Activated CD4-positive, alpha-beta T cell treated with anti-CD3 and anti-CD28 coated beads, Interleukin-2, Interleukin-6, amounts not matched to agents 100 ng/mL and 50 ng/mL, durations not matched to agents 16 hours and 8 hours (primary cell): ENCODE measurements around the gene GAD2.

Experiments
- DNase-seq: peaks from one replicate; pipeline ENCODE4 v3.0.0-alpha.2; 2020

GAD2 gene

DNA sequence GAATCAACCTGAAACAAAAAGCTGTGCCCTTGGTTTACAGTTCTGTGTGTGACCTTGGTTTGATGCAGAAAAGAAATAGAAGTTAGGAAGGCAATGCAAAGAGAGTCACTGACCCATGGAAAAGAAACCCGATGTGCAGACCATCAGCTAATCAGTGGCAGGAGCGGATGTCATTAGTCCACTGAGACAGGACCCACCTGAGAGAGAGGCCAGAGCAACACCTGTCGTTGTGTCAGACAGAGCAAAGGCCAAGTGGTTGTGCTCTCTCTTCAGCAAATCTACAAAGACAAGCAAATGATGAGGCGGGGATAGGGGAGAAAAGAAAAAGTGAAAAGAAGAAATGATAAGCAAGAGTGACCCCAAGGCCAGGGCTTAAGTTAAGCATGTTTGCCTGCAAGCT lies 8.7 kb downstream of the GAD2 start:
- no peak for DNase-seq

- no peak for DNase-seq
These were observed 11.2 kb downstream of the GAD2 start for GRCh38 chr10:26227786-26228185.

GRCh38 chr10:26232174-26232573 lies 15.6 kb downstream of the GAD2 start:
- no peak for DNase-seq

DNA sequence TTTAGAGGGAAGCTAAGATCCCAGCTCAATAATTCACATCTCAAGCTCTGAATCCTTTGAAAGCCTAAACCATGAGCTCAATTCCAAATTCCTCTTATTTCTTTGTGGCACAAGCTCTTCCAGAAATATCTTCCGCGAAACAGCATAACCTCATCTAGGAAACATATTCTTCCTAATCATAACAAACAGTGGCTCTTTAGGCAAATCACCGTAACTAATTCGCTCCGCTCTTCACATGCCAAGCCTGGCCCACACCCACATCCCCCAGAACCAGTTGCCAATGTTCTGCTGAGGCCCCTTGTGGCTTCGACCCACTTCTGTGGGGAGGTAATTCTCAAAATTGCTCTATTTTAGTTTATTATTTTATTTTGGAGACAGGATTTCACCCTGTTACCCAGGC lies 19.2 kb downstream of the GAD2 start:
- no peak for DNase-seq

DNA sequence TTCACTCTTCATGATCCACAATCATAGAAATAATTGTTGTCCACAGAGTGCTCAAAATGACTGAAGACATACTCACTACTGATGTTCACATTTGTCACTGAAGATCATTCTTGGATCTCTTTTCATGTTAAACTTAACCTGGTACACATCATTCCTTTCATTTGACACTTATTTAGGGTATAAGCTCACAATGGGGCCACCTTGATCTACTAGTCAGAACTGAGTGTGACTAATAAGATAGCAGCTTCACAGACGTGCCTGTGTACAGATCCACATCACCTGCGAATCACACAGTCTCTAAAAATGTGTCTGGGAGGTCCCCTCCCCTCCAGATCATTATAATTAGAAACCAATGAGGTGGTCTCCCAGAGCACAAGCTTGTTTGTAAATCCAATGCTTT lies 21.8 kb downstream of the GAD2 start:
- DNase-seq, result no peak

DNA sequence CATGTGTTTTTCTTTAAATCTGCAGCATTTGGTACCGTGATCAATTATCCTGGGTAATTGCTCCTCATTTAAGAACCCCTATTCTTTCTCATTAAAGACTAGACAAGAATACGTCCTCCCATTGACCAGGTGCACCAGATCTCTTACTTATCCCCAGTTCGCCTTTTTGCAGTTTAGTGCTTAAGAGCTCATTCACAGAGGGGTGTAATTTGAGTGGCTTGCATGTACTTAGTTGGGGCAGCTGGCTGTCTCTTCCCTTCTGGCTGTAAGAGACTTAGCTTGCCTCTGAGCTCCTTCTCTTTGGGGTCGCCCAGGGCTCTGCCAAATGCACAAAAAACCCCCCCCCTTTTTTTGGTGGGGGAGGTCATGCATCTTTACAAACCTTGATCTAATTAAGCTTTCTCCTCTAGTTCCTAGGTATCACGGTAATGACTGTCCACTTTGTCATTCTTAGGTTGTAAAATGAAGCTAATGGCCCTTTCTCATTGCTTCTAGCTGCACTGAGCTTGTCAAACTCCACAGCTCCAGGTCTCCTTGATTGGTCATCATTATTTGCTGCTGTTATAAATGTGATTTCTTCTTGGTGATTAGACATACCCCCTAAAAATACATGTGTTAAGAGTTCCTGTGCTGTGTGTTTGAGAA lies 26.3 kb downstream of the GAD2 start:
- DNase-seq, result no peak

DNA sequence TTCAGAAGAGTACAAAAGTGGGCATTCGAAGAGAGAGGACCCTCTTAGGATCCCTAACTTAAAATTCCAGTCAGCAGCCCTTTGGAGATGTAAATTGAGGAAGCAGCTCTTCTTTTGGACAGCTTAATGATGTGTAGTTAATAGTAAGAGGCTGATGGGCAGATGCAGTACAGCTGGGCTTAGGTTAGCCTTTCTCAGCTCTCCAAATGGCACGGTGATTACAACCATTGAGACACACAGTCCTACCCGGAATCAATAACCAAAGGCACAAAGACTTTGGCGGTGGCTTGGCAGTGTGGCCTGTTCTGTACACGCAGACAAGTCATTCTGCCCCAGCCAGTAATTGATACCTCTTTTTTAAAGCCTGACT lies 26.8 kb downstream of the GAD2 start:
- no peak for DNase-seq

- DNase-seq, result no peak
These were observed 33.1 kb downstream of the GAD2 start for GRCh38 chr10:26249681-26250080.

DNA sequence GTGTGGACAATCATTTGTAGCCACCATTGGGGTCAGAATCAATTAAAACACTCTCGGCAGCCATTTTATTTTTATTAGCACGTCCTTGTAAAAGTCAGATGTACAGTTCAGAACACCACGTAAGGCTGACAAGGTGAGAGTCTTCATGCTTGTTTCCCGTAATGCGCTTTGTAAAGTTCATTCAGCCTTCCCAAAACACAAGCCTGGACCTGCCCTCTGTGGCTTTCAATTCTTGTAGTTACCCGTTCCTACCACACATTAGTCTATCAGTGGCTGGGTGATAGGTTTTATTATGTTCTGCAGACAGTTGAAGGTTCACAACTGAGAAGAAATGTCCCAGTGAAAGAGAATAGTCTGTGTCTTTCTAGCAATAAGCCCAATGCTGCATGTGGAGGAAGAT lies 35.4 kb downstream of the GAD2 start:
- no peak for DNase-seq

- DNase-seq, result no peak
These were observed 38.0 kb downstream of the GAD2 start for GRCh38 chr10:26254616-26255015.

DNA sequence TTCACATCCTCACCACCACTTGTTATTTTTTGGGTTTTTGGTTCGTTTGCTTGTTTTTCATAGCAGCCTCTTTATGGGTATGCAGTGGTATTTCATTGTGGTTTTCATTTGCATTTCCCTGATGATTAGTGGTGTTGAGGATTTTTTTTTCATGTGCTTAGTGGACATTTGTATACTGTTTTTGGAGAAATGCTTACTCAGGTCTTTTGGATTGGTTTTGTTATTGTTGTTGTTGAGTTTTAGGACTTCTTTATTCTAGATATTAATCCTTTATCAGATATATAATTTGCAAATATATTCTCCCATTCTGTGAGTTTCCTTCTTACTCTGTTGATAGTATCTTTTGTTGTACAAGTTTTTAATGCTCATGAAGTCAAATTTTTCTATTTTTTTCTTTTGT lies 42.8 kb downstream of the GAD2 start:
- no peak for DNase-seq

GRCh38 chr10:26269754-26270153 lies 53.2 kb downstream of the GAD2 start:
- peak; percentile 16 for DNase-seq

DNA sequence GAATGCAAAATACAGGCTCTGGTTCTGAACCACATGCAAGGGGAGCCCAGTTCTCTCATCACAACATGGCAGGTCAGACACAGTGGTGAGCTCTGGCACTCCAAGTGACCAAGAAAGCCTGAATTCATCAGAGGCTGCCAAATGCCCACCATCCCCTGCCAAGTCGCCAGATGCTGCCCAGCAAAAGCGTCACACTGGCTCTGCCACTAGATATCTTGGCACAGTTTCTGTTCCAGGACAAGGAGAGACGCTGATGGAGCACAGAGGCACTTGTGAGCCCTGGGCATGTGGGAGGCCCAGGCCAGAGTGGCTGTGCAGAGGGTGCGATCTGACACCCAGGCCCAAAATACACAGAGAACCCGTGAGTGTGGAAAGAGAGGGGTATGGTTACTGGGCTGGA lies 57.8 kb downstream of the GAD2 start:
- no peak for DNase-seq

DNA sequence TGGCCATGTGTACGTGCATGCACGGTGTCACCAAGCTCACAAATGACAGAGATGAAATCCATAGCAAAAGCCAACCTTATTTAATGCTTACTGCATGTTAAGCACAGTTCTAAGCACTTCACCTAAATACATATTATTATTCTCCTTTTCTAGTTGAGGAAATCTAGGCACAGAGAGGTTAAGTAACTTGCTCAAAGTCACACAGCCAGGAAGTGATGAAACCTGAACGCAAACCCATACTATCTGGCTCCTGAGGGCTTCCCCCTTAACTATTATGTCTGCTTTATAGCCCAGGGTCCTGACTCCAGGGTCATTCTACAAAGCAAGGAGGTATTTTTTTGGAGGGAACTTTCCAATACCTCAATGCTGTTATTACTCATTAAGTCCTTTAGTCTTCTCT lies 61.7 kb downstream of the GAD2 start:
- DNase-seq, result no peak

DNA sequence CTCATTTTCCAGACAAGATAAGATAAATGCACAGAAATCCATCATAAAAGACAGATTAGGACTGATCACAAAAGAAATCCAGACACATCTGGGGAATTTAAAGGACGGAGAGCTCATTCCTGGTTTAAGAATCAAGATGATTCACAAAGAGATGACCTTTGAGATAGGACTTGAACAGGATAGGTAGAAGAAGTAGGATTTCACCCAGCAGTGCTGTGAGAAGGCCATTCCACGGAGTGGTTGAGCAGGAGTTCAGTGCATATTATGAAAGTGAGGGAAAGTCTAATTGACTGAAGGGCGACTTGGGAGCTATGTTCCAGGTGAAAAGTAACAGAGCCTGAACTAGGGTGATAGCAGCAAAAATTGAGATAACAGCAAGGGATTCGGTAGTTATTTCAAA lies 73.7 kb downstream of the GAD2 start:
- no peak for DNase-seq

DNA sequence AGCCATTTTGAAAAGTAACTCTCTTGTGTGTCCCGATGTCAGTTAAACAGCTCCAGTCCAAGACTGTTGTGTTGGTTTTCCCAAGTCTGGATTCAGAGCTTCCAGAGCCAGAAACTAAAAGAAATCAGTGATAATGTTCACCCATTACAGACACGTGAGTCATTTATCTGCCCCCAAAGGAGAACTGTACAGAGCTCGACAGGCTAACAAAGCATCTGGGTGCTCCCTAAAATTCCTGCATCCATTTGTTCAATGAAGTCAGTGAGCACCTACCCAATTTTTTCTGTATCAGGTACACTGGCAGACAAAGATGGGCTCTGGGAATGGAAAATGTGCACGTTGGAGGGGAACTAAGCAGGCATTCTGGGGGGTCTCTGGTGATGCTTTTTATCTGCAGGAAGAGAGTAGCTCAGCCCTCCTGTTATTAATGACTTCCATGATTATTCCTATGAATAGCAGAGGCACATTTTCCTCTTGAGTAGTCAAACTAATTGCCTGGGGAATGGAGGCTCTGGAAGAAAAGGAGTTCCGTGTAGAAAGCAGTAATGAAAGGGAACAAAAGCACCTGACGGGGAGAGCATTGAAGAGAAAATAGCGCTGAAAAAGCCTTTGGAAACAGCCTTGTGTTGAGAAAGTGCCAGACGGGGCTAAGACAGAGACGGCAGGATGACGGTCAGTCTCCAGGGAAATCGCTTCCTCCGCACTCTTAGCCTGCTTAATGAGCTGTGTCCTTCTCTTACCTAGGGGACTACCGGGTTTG lies 75.3 kb downstream of the GAD2 start:
- DNase-seq, result no peak

- no peak for DNase-seq
These were observed 79.8 kb downstream of the GAD2 start for GRCh38 chr10:26296360-26296759.

GRCh38 chr10:26300001-26300400 lies 83.4 kb downstream of the GAD2 start:
- DNase-seq, result no peak

DNA sequence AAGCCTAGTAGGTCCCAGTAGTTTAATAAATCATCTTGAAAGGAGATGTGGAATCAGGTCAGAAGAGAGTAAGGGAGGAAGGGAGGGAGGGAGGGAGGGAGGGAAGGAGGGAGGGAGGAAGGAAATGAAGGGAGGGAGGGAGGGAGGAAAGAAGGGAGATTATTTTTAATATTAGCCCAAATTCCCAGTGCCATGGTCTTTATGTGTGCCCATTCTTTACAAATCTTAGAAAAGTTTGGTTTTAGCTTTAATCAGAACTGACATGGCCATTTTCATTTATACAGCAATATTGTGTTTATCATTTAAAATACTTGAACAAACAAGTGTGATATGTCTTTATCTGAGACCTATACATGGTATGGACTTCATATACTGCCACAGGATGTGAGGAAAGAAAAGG lies 86.8 kb downstream of the GAD2 start:
- DNase-seq, result no peak

DNA sequence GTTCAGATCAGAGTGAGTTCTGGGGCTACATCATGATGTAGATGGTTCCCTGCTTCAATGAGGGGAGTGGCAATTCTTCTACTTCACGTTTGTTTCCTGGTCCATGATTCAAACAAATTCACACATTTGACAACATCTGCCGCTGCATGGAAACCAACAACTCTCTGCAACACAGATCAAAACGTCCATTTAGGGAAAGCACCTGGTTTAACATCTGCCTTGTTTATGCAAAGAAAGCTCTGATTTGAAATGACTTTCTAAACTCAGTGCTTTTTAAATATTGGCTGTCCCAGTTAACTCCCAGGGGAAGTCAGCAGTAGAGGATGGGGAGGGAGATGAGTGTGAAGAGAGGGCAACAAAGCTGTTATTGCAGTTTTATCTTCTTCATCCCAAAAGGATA lies 93.8 kb downstream of the GAD2 start:
- no peak for DNase-seq

- DNase-seq, result no peak
These were observed 94.9 kb downstream of the GAD2 start for GRCh38 chr10:26311383-26311940.

DNA sequence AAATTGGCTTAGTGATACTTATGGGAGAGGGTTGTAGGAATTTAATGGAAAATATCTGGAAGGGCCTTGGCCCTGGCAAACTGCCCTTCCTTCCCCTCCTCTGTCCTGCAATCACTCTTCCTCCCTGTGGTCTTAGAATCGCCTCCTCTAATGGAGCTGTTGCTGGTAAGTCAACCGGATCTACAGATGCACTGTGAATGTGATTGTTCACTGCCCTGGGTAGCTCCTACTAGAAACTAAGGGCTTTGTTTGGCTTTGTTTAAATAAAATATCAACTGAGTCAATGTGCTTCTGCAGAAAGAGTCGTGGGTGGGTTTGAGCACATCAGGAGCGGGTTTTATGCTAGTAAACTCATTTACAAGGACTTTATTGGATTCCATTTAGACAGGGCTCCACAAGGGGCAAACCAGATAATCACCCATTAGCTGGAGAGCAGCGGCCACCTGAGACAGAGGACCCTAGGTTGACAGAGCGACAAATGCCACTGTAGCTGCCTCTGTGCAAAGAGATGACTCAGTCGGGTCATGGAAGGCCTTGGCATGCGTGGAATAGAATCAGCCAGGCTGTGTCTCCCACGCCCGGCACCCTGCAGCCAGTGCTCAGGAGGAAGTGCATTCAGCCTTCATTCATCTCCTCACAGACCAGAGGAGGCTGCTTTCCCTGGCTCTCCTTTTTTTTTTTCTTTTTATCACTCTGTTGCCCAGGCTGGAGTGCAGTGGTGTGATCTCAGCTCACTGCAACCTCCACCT lies 97.9 kb downstream of the GAD2 start:
- DNase-seq, result no peak

DNA sequence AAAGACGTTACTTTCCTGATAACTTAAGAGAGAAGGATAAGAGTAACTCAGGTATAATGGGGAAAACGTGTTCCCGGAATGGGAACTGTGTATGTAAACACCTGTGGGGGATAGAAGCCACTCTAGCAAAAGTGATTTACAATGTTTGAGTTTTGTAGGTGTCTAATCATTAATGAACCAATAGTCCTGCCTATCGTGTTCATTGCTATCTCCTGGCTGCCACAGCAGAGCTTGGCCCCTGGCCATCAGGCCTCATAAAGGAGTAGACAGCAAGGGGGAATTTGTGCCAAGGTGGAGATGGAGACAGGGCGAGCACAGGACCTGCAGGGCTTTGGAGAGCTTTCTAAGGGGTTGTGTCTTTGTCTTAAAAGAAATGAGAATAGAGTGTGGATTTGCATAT lies 102.1 kb downstream of the GAD2 start:
- DNase-seq, result no peak

GRCh38 chr10:26323219-26323618 lies 106.6 kb downstream of the GAD2 start:
- DNase-seq, result no peak
